ENCODE measurements around the gene ADAMTS8.

ADAMTS8 gene

GRCh38 chr11:130399196-130399595 lies 29.2 kb downstream of the ADAMTS8 start:
- DNase-seq (ENCODE audit: low read depth in 2 of 2) = no peak

- no peak for DNase-seq (ENCODE audit: low read depth in 2 of 2)
Measured at GRCh38 chr11:130397780-130398179, 30.6 kb downstream of the ADAMTS8 start.

GRCh38 chr11:130396965-130397364 lies 31.4 kb downstream of the ADAMTS8 start:
- DNase-seq (ENCODE audit: low read depth in 2 of 2) = no peak

- no peak for DNase-seq (ENCODE audit: low read depth in 2 of 2)
Measured at GRCh38 chr11:130394615-130395014, 33.8 kb downstream of the ADAMTS8 start.

- DNase-seq (ENCODE audit: low read depth in 2 of 2) = no peak
Measured at GRCh38 chr11:130391711-130392110, 36.7 kb downstream of the ADAMTS8 start.

- no peak for DNase-seq (ENCODE audit: low read depth in 2 of 2)
Measured at GRCh38 chr11:130390071-130390758, 38.2 kb downstream of the ADAMTS8 start.

- no peak for DNase-seq (ENCODE audit: low read depth in 2 of 2)
Measured at GRCh38 chr11:130389335-130389935, 39.0 kb downstream of the ADAMTS8 start.

- DNase-seq (ENCODE audit: low read depth in 2 of 2) = no peak
Measured at GRCh38 chr11:130388607-130389205, 39.7 kb downstream of the ADAMTS8 start.

- no peak for DNase-seq (ENCODE audit: low read depth in 2 of 2)
Measured at GRCh38 chr11:130386056-130386455, 42.4 kb downstream of the ADAMTS8 start.

- no peak for DNase-seq (ENCODE audit: low read depth in 2 of 2)
Measured at GRCh38 chr11:130383344-130384211, 44.8 kb downstream of the ADAMTS8 start.

GRCh38 chr11:130381317-130381716 lies 47.1 kb downstream of the ADAMTS8 start:
- no peak for DNase-seq (ENCODE audit: low read depth in 2 of 2)

- no peak for DNase-seq (ENCODE audit: low read depth in 2 of 2)
Measured at GRCh38 chr11:130380778-130381177, 47.6 kb downstream of the ADAMTS8 start.

- DNase-seq (ENCODE audit: low read depth in 2 of 2) = no peak
Measured at GRCh38 chr11:130379276-130379675, 49.1 kb downstream of the ADAMTS8 start.

GRCh38 chr11:130370845-130371590 lies 57.4 kb downstream of the ADAMTS8 start:
- no peak for DNase-seq (ENCODE audit: low read depth in 2 of 2)

GRCh38 chr11:130369713-130370112 lies 58.7 kb downstream of the ADAMTS8 start:
- no peak for DNase-seq (ENCODE audit: low read depth in 2 of 2)

GRCh38 chr11:130369141-130369691 lies 59.2 kb downstream of the ADAMTS8 start:
- DNase-seq (ENCODE audit: low read depth in 2 of 2) = no peak

GRCh38 chr11:130359419-130359818 lies 69.0 kb downstream of the ADAMTS8 start:
- DNase-seq (ENCODE audit: low read depth in 2 of 2) = no peak

GRCh38 chr11:130358398-130358797 lies 70.0 kb downstream of the ADAMTS8 start:
- no peak for DNase-seq (ENCODE audit: low read depth in 2 of 2)

Measured in stimulated activated CD4-positive, alpha-beta T cell treated with anti-CD3 and anti-CD28 coated beads, Interleukin-1b, Interleukin-23, amount 100 ng/mL, for 1 hour (primary cell).